PC-9 (cell line): ENCODE results near the gene LMO7. TPM values are rescaled to one million over a fixed set of nuclear protein-coding genes. Genes with fewer than 3 reads are reported as not detected.

Experiments
- BruUV-seq: library from RNA; stranded (reverse); fragments of 400-500 nt; replicated peaks from 2 replicates; lab custom pipeline; 2021; lab: Mats Ljungman, UMichigan
- CTCF ChIA-PET: fragments of 300-600 bp; sonication (Branson Sonifier 250); formaldehyde crosslinking; loops from one replicate; lab custom pipeline; 2022; ENCODE audit warnings: antibody characterized with exemption; lab: Charles Lee
- POLR2A ChIA-PET: fragments of 300-600 bp; sonication (Branson Sonifier 250); formaldehyde crosslinking; loops from one replicate; lab custom pipeline; 2022; ENCODE audit warnings: antibody characterized with exemption; ENCODE audit not compliant: unreplicated experiment; lab: Charles Lee
- DNase-seq, 2 experiments: peaks; one replicate each; pipeline versions ENCODE4 v3.0.0 to v3.0.0-alpha.2; 2015 to 2022; ENCODE audit warnings: mixed read lengths in 1 of 2
- H2AFZ ChIP-seq: fragments of 200-600 bp; sonication (generic); 2 replicates; pipeline ENCODE4 v1.8.1; 2017; ENCODE audit warnings: antibody characterized with exemption
- H3F3A ChIP-seq: fragments of 200-600 bp; sonication (generic); 2 replicates; pipeline ENCODE4 v1.8.1; 2017; ENCODE audit warnings: antibody characterized with exemption, mild to moderate bottlenecking, low read depth; ENCODE audit not compliant: insufficient read depth
- H3K27ac ChIP-seq: fragments of 200-600 bp; sonication (generic); 2 replicates; pipeline ENCODE4 v1.6.1; 2016; ENCODE audit warnings: mixed run types
- H3K27me3 ChIP-seq: fragments of 200-600 bp; sonication (generic); 2 replicates; pipeline ENCODE4 v1.6.1; 2016; ENCODE audit warnings: low read depth, mixed run types; ENCODE audit not compliant: insufficient read depth
- H3K36me3 ChIP-seq: fragments of 200-600 bp; sonication (generic); 2 replicates; pipeline ENCODE4 v1.6.1; 2016; ENCODE audit warnings: low read depth, mixed run types
- H3K4me1 ChIP-seq: fragments of 200-600 bp; sonication (generic); replicated peaks from 2 replicates; pipeline ENCODE4 v1.6.1; 2016; ENCODE audit warnings: mixed run types; ENCODE audit not compliant: insufficient read depth
- H3K4me2 ChIP-seq: fragments of 200-600 bp; sonication (generic); 2 replicates; pipeline ENCODE4 v1.6.1; 2017; ENCODE audit warnings: mixed run types
- H3K4me3 ChIP-seq: fragments of 200-600 bp; sonication (generic); 2 replicates; pipeline ENCODE4 v1.6.1; 2016; ENCODE audit warnings: mixed run types
- H3K79me2 ChIP-seq: fragments of 200-600 bp; sonication (generic); 2 replicates; pipeline ENCODE4 v1.6.1; 2017; ENCODE audit warnings: low read depth, mixed run types
- H3K9me2 ChIP-seq: fragments of 200-600 bp; sonication (generic); 2 replicates; pipeline ENCODE4 v1.8.1; 2017; ENCODE audit warnings: mild to moderate bottlenecking; ENCODE audit not compliant: insufficient read depth
- H3K9me3 ChIP-seq: fragments of 200-600 bp; sonication (generic); 2 replicates; pipeline ENCODE4 v1.8.1; 2016; ENCODE audit warnings: low read depth; ENCODE audit not compliant: insufficient read depth
- H4K20me1 ChIP-seq: fragments of 200-600 bp; sonication (generic); 2 replicates; pipeline ENCODE4 v1.8.1; 2017; ENCODE audit not compliant: insufficient read depth
- EZH2 ChIP-seq: fragments of 200-600 bp; sonication (generic); IDR thresholded peaks from 2 replicates; pipeline ENCODE4 v1.8.0; 2017; ENCODE audit warnings: antibody characterized with exemption, low read depth
- intact Hi-C: fragments of 100-400 bp; cut with micrococcal nuclease; formaldehyde crosslinking; loops from one replicate; pipeline ENCODE4 v1.10.0; 2022; ENCODE audit not compliant: unreplicated experiment
- total RNA-seq: library from RNA; stranded (reverse); gene quantifications from 2 replicates; pipeline ENCODE4 v1.2.3, GENCODE V29; 2021
- TF ChIP-seq, protein P1 (sequence below): fragments of 200-600 bp; sonication (generic); conservative IDR thresholded peaks from 2 replicates; pipeline ENCODE4 v1.6.1; 2017; ENCODE audit warnings: mixed run types, antibody characterized with exemption, mild to moderate bottlenecking, moderate library complexity

The LMO7 gene
- total RNA-seq, 1 experiment from 2014 or later = 93.0 TPM

DNA sequence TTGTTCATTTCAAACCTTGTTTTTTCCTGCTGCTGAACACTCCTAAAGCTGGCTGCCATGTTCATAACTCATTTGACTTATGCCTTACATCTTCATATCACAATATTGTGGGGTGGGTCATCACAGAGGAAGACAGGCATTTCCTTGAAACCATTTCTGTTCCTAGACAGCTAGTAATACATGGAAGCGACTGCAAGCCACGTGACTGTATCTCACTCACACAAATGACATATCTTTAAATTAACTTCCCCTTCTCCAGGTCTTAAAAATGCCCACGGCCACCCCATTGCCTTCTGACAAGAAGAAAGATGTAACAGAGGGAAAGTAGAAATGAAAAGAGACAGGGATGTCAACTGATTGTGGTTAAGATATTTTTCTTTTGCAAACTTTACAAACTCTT is 236.8 kb downstream of the LMO7 start:
- ChIA-PET CTCF (no interaction called here), POLR2A (no interaction called here)
- no peak overlapping the region for H3K4me2 ChIP-seq
- H3K4me1 ChIP-seq = no peaks in the 10 kb centered on the region
- intact Hi-C loops = no loop called here
- no peak overlapping the region for H2AFZ ChIP-seq
- no peak for DNase-seq
- H3K36me3 ChIP-seq = no peaks in the 10 kb centered on the region
- no peaks in the 10 kb centered on the region for H3K9me2 ChIP-seq
- H4K20me1 ChIP-seq = no peaks in the 10 kb centered on the region
- H3K4me3 ChIP-seq = no peak overlapping the region
- no peaks in the 10 kb centered on the region for H3F3A ChIP-seq
- TF ChIP-seq, protein P1, sequence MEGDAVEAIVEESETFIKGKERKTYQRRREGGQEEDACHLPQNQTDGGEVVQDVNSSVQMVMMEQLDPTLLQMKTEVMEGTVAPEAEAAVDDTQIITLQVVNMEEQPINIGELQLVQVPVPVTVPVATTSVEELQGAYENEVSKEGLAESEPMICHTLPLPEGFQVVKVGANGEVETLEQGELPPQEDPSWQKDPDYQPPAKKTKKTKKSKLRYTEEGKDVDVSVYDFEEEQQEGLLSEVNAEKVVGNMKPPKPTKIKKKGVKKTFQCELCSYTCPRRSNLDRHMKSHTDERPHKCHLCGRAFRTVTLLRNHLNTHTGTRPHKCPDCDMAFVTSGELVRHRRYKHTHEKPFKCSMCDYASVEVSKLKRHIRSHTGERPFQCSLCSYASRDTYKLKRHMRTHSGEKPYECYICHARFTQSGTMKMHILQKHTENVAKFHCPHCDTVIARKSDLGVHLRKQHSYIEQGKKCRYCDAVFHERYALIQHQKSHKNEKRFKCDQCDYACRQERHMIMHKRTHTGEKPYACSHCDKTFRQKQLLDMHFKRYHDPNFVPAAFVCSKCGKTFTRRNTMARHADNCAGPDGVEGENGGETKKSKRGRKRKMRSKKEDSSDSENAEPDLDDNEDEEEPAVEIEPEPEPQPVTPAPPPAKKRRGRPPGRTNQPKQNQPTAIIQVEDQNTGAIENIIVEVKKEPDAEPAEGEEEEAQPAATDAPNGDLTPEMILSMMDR = no peak
- no peak for TF ChIP-seq EZH2
- no peak overlapping the region for H3K27ac ChIP-seq
- H3K27me3 ChIP-seq = no peaks in the 10 kb centered on the region
- no peaks in the 10 kb centered on the region for H3K79me2 ChIP-seq
- BruUV-seq = no TSS peak
- no peaks in the 10 kb centered on the region for H3K9me3 ChIP-seq

DNA sequence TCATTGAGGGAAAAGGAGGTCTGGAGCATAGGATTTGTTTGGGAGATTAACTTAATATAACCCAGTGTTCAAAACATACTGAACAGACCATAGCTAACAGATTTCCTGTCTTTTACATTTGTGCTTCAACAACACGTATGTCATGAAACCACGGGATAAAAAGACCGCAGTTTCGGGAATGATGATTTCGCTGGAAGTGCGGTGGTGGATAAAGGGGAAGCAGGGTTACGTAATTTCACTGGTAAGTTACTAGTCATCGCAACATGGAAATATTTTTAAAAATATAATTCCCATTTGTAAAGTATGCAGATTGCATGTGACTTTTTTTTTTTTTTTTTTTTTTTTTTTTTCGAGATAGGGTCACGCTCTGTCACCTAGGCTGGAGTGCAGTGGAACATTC is 237.4 kb downstream of the LMO7 start:
- TF ChIP-seq EZH2 = no peak
- TF ChIP-seq, protein P1 = no peak
- H3K4me1 ChIP-seq = no peaks in the 10 kb centered on the region
- H3K36me3 ChIP-seq = no peaks in the 10 kb centered on the region
- intact Hi-C loops = no loop called here
- DNase-seq = no peak
- H3K79me2 ChIP-seq = no peaks in the 10 kb centered on the region
- no peak overlapping the region for H3K27ac ChIP-seq
- H3K4me3 ChIP-seq = no peak overlapping the region
- no TSS peak for BruUV-seq
- no peak overlapping the region for H3K4me2 ChIP-seq
- no peaks in the 10 kb centered on the region for H3K9me3 ChIP-seq
- POLR2A ChIA-PET = no interaction called here
- no peaks in the 10 kb centered on the region for H4K20me1 ChIP-seq
- no peaks in the 10 kb centered on the region for H3K9me2 ChIP-seq
- no peaks in the 10 kb centered on the region for H3F3A ChIP-seq
- CTCF ChIA-PET = no interaction called here
- H2AFZ ChIP-seq = no peak overlapping the region
- no peaks in the 10 kb centered on the region for H3K27me3 ChIP-seq

DNA sequence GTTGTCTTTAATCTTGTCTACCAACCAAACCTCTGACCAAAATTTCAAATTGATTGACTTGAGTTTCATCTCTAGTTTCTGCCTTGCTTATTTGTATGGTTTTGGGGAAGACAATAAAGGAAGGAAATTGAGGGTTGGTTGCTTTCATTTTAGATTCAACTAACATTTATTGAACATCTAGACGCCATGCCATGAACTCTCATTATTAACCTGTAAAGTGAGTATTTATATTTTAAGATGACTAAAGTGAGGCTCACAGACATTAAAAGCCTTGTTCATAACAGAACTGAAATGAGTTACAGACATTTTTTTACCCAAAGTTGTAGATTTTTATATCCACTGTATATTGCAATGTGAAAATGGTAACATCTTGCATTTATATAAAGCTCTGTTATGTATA is 239.3 kb downstream of the LMO7 start:
- H3K27ac ChIP-seq = no peak overlapping the region
- H3K79me2 ChIP-seq = no peaks in the 10 kb centered on the region
- H3K4me2 ChIP-seq = no peak overlapping the region
- H3K4me1 ChIP-seq = no peaks in the 10 kb centered on the region
- POLR2A ChIA-PET = no interaction called here
- H3K9me2 ChIP-seq = no peaks in the 10 kb centered on the region
- no peak for DNase-seq
- no peak overlapping the region for H3K4me3 ChIP-seq
- no peak for TF ChIP-seq EZH2
- TF ChIP-seq, protein P1 = no peak
- H3F3A ChIP-seq = no peaks in the 10 kb centered on the region
- intact Hi-C loops = no loop called here
- no peaks in the 10 kb centered on the region for H3K36me3 ChIP-seq
- H3K27me3 ChIP-seq = no peaks in the 10 kb centered on the region
- H2AFZ ChIP-seq = no peak overlapping the region
- no TSS peak for BruUV-seq
- CTCF ChIA-PET = no interaction called here
- H3K9me3 ChIP-seq = no peaks in the 10 kb centered on the region
- no peaks in the 10 kb centered on the region for H4K20me1 ChIP-seq
